ENCODE measurements around the gene CKB.

Gene CKB

DNA sequence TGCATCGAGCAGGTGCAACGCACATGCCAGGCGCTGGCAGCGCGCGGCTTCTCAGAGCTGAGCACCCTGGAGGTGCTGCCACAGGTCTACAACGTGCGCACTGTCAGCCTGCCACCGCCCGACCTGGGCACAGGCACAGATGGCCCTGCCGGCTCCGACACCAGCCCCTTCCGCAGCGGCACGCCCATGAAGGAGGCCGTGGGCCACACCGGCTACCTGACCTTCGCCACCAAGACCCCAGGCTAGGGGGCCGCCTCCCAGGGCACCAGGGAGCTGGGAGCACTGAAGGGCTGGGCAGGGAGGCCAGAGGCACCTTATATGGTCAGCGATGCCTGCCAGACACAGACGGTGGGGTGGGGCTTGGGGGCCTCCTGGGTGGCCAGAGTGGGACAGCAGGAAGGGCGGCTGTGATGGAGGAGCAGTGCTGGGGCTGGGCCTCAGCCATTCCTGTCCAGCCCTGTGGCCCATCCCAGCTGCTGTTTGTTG lies 12.0 kb upstream of the CKB start:
- no peak overlapping the region for H3K4me2 ChIP-seq (ENCODE audit: low read depth, low read length, poor library complexity, severe bottlenecking)
- no peaks in the 10 kb centered on the region for H3K9me3 ChIP-seq (ENCODE audit: insufficient read depth, low read length)
- no peaks in the 10 kb centered on the region for H4K20me1 ChIP-seq (ENCODE audit: low read depth, low read length)
- no peaks in the 10 kb centered on the region for H3K36me3 ChIP-seq (ENCODE audit: low read length)
- H3K9ac ChIP-seq (ENCODE audit: low read length), result no peak overlapping the region
- H2AFZ ChIP-seq (ENCODE audit: low read depth, low read length, severe bottlenecking), result no peak overlapping the region
- no peak overlapping the region for H3K4me3 ChIP-seq (ENCODE audit: insufficient read depth, low read length, poor library complexity, severe bottlenecking)
- no peaks in the 10 kb centered on the region for H3K27me3 ChIP-seq (ENCODE audit: low read length)
- H3K79me2 ChIP-seq (ENCODE audit: insufficient read depth, low read length), result peaks cover 16% of the 10 kb centered on the region
- TF ChIP-seq EZH2phosphoT487 (conservative IDR thresholded peaks at IDR 0.05; ENCODE audit: low read length), result no peak
- TF ChIP-seq, protein P1, sequence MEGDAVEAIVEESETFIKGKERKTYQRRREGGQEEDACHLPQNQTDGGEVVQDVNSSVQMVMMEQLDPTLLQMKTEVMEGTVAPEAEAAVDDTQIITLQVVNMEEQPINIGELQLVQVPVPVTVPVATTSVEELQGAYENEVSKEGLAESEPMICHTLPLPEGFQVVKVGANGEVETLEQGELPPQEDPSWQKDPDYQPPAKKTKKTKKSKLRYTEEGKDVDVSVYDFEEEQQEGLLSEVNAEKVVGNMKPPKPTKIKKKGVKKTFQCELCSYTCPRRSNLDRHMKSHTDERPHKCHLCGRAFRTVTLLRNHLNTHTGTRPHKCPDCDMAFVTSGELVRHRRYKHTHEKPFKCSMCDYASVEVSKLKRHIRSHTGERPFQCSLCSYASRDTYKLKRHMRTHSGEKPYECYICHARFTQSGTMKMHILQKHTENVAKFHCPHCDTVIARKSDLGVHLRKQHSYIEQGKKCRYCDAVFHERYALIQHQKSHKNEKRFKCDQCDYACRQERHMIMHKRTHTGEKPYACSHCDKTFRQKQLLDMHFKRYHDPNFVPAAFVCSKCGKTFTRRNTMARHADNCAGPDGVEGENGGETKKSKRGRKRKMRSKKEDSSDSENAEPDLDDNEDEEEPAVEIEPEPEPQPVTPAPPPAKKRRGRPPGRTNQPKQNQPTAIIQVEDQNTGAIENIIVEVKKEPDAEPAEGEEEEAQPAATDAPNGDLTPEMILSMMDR (IDR thresholded peaks at IDR 0.05; ENCODE audit: insufficient read depth, low read length, poor library complexity, severe bottlenecking), result no peak
- H3F3A ChIP-seq (ENCODE audit: insufficient read depth), result no peaks in the 10 kb centered on the region
- H3K9me2 ChIP-seq (replicated peaks; ENCODE audit: insufficient read depth, low read length), result no peaks in the 10 kb centered on the region
- H3K27ac ChIP-seq (ENCODE audit: low read depth, low read length), result no peak overlapping the region

DNA sequence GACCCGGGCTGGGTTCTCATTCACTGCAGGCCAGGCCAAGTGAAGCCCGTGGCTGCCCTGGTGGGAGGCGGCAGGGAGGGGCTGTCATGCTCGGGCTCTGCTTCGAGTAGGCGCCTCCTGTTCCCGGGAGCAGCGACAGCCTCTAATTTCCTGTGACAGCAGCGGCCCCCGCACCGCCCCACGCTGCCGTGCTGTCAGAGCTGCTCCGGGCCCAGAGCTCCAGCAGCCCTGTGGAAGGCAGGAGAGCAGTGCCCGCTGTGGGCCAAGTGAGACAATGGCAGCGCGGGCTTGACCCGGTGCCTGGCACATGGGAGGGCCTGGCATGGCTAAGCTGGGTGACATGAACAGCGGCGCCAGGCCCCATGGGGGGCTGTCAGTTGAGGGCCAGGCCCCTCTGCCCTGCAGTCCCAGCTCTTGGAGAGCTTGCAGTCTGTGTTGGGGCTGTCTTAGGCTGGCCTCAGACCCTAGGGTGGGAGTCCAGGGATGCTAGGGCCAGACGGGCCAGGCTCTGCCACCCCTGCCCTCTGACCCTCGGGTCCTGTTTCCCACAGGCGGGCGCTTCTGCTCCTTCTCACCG lies 11.5 kb upstream of the CKB start:
- TF ChIP-seq, protein P1 (IDR thresholded peaks at IDR 0.05; ENCODE audit: insufficient read depth, low read length, poor library complexity, severe bottlenecking), result no peak
- no peak for TF ChIP-seq EZH2phosphoT487 (conservative IDR thresholded peaks at IDR 0.05; ENCODE audit: low read length)
- Histone ChIP-seq H3K27me3 (ENCODE audit: low read length) (no peaks in the 10 kb centered on the region), H3K9me3 (ENCODE audit: insufficient read depth, low read length) (no peaks in the 10 kb centered on the region), H2AFZ (ENCODE audit: low read depth, low read length, severe bottlenecking) (no peak overlapping the region), H3K79me2 (ENCODE audit: insufficient read depth, low read length) (peaks cover 22% of the 10 kb centered on the region), H4K20me1 (ENCODE audit: low read depth, low read length) (no peaks in the 10 kb centered on the region), H3K4me2 (ENCODE audit: low read depth, low read length, poor library complexity, severe bottlenecking) (no peak overlapping the region), H3K4me3 (ENCODE audit: insufficient read depth, low read length, poor library complexity, severe bottlenecking) (no peak overlapping the region), H3F3A (ENCODE audit: insufficient read depth) (no peaks in the 10 kb centered on the region), H3K9ac (ENCODE audit: low read length) (no peak overlapping the region), H3K27ac (ENCODE audit: low read depth, low read length) (no peak overlapping the region), H3K9me2 (replicated peaks; ENCODE audit: insufficient read depth, low read length) (no peaks in the 10 kb centered on the region), H3K36me3 (ENCODE audit: low read length) (no peaks in the 10 kb centered on the region)

DNA sequence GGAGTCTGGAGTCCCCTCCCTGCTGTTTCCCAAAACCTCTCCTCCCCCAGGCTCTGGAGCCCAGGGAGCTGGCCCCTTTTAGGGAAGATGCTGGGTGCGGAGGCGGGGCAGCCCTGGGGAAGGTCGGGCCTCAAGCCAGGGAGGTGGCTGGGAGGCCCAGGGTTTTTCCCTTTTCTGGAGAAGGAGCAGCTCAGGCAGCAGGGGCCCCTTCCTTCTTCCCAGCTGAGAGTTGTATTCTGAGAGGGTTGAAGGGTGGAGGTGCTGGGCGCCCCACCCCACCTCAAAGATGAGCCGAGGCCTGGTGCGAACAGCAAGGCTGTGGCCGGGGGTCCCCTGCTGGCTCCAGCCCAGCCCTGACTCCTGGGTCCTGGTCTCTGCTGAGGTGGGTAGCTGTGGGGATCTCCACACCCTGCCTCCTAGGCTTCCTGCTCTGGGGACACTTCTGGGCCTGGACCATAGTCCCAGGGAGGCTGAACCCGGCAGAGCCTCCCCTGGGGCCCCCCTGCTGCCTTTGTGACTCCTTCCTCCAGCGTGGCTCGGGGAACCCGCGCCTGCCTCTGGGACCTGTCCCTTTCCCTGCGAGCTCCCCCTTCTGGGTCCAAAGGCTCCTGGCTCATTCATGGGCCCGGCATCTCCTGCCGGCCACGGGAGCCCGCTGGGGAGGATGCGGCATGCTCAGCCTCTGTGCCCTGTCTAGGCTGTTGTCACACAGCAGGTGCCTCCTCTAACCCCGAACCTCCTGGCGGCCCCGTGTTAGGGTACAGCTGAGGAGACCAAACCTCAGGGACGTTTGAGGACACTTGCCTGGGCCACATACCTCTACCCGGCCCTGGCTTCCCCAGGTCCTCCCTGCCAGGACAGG lies 10.7 kb upstream of the CKB start:
- Histone ChIP-seq H3K4me3 (ENCODE audit: insufficient read depth, low read length, poor library complexity, severe bottlenecking) (no peak overlapping the region), H3F3A (ENCODE audit: insufficient read depth) (no peaks in the 10 kb centered on the region), H3K27ac (ENCODE audit: low read depth, low read length) (no peak overlapping the region), H3K9me2 (replicated peaks; ENCODE audit: insufficient read depth, low read length) (no peaks in the 10 kb centered on the region), H3K79me2 (ENCODE audit: insufficient read depth, low read length) (peaks cover 22% of the 10 kb centered on the region), H2AFZ (ENCODE audit: low read depth, low read length, severe bottlenecking) (no peak overlapping the region), H3K36me3 (ENCODE audit: low read length) (no peaks in the 10 kb centered on the region), H3K9me3 (ENCODE audit: insufficient read depth, low read length) (no peaks in the 10 kb centered on the region), H3K9ac (ENCODE audit: low read length) (no peak overlapping the region), H4K20me1 (ENCODE audit: low read depth, low read length) (no peaks in the 10 kb centered on the region), H3K4me2 (ENCODE audit: low read depth, low read length, poor library complexity, severe bottlenecking) (no peak overlapping the region), H3K27me3 (ENCODE audit: low read length) (no peaks in the 10 kb centered on the region)
- TF ChIP-seq EZH2phosphoT487 (conservative IDR thresholded peaks at IDR 0.05; ENCODE audit: low read length), result no peak
- TF ChIP-seq, protein P1 (IDR thresholded peaks at IDR 0.05; ENCODE audit: insufficient read depth, low read length, poor library complexity, severe bottlenecking), result no peak

Measured in SU-DHL-6 (cell line).